Loucy (cell line): ENCODE data around the gene ADARB1.

Source experiments
- H2AFZ ChIP-seq: fragments of 200-600 bp; sonication (generic); 2 replicates; pipeline ENCODE4 v1.6.0; 2016; ENCODE audit warnings: antibody characterized with exemption, mild to moderate bottlenecking, low read length, moderate library complexity
- H3F3A ChIP-seq: fragments of 200-600 bp; 2 replicates; pipeline ENCODE4 v1.6.0; 2016; ENCODE audit warnings: antibody characterized with exemption, low read depth, mild to moderate bottlenecking
- H3K27me3 ChIP-seq: fragments of 200-600 bp; sonication (generic); 2 replicates; pipeline ENCODE4 v1.6.1; 2014; ENCODE audit warnings: low read length, mild to moderate bottlenecking; ENCODE audit not compliant: insufficient read depth, poor library complexity, severe bottlenecking
- H3K36me3 ChIP-seq: fragments of 200-600 bp; sonication (generic); 2 replicates; pipeline ENCODE4 v1.6.1; 2016; ENCODE audit warnings: low read length; ENCODE audit not compliant: insufficient read depth
- H3K4me1 ChIP-seq: fragments of 200-600 bp; sonication (generic); 2 replicates; pipeline ENCODE4 v1.5.1; 2014; ENCODE audit warnings: low read length, mild to moderate bottlenecking; ENCODE audit not compliant: insufficient read depth, poor library complexity, severe bottlenecking
- H3K4me2 ChIP-seq: fragments of 200-600 bp; sonication (generic); 2 replicates; pipeline ENCODE4 v1.6.0; 2014; ENCODE audit warnings: antibody characterized with exemption, low read length, low read depth, mild to moderate bottlenecking; ENCODE audit not compliant: poor library complexity, severe bottlenecking
- H3K4me3 ChIP-seq: fragments of 200-600 bp; sonication (generic); 2 replicates; pipeline ENCODE4 v1.5.1; 2014; ENCODE audit warnings: low read length, mild to moderate bottlenecking, mixed read lengths; ENCODE audit not compliant: poor library complexity, severe bottlenecking
- H3K79me2 ChIP-seq: fragments of 200-600 bp; sonication (generic); 2 replicates; pipeline ENCODE4 v1.6.1; 2014; ENCODE audit warnings: low read length; ENCODE audit not compliant: insufficient read depth
- H3K9ac ChIP-seq: fragments of 200-600 bp; sonication (generic); 2 replicates; pipeline ENCODE4 v1.6.0; 2014; ENCODE audit warnings: mild to moderate bottlenecking, low read depth, low read length, moderate library complexity; ENCODE audit not compliant: poor library complexity, severe bottlenecking
- H3K9me2 ChIP-seq: fragments of 200-600 bp; sonication (generic); replicated peaks from 2 replicates; pipeline ENCODE4 v1.6.1; 2016; ENCODE audit warnings: low read depth, low read length, mixed read lengths
- H3K9me3 ChIP-seq: fragments of 200-600 bp; sonication (generic); 2 replicates; pipeline ENCODE4 v1.6.1; 2014; ENCODE audit warnings: mild to moderate bottlenecking, antibody characterized with exemption, low read length, low read depth; ENCODE audit not compliant: insufficient read depth
- H4K20me1 ChIP-seq: fragments of 200-600 bp; sonication (generic); 2 replicates; pipeline ENCODE4 v1.6.0; 2014; ENCODE audit warnings: antibody characterized with exemption, low read length, mild to moderate bottlenecking; ENCODE audit not compliant: insufficient read depth, poor library complexity, severe bottlenecking
- CTCF ChIP-seq: fragments of 200-600 bp; sonication (generic); conservative IDR thresholded peaks from 2 replicates; pipeline ENCODE4 v1.5.1; 2014; ENCODE audit warnings: mild to moderate bottlenecking, antibody characterized with exemption, low read length
- EZH2phosphoT487 ChIP-seq: fragments of 200-600 bp; IDR thresholded peaks from 2 replicates; pipeline ENCODE4 v1.6.1; 2018; ENCODE audit warnings: antibody characterized with exemption, mild to moderate bottlenecking, moderate library complexity, borderline replicate concordance

Gene ADARB1

GRCh38 chr21:45200581-45201296 lies 126.4 kb downstream of the ADARB1 start:
- H3K4me2 ChIP-seq = no peak overlapping the region
- no peaks in the 10 kb centered on the region for H3K79me2 ChIP-seq
- H3K36me3 ChIP-seq = no peaks in the 10 kb centered on the region; the same call in 1 of the 2 replicates
- peaks cover 5% of the 10 kb centered on the region for H3K4me1 ChIP-seq
- no peaks in the 10 kb centered on the region for H3F3A ChIP-seq
- no peak overlapping the region for H2AFZ ChIP-seq
- H3K4me3 ChIP-seq = no peak overlapping the region
- no peaks in the 10 kb centered on the region for H3K27me3 ChIP-seq
- H3K9me3 ChIP-seq = no peaks in the 10 kb centered on the region
- H3K9ac ChIP-seq = no peak overlapping the region
- TF ChIP-seq CTCF = no peak
- TF ChIP-seq EZH2phosphoT487 = no peak
- H4K20me1 ChIP-seq = no peaks in the 10 kb centered on the region
- H3K9me2 ChIP-seq = no peaks in the 10 kb centered on the region

- no peaks in the 10 kb centered on the region for H3K27me3 ChIP-seq
- H3K79me2 ChIP-seq = no peaks in the 10 kb centered on the region
- no peak overlapping the region for H3K9ac ChIP-seq
- H4K20me1 ChIP-seq = no peaks in the 10 kb centered on the region
- no peaks in the 10 kb centered on the region; the same call in 1 of the 2 replicates for H3K36me3 ChIP-seq
- TF ChIP-seq EZH2phosphoT487 = no peak
- no peak for TF ChIP-seq CTCF
- no peaks in the 10 kb centered on the region for H3F3A ChIP-seq
- no peaks in the 10 kb centered on the region for H3K9me3 ChIP-seq
- H3K4me1 ChIP-seq = peaks cover 5% of the 10 kb centered on the region
- H3K4me3 ChIP-seq = no peak overlapping the region
- no peak overlapping the region for H3K4me2 ChIP-seq
- no peak overlapping the region for H2AFZ ChIP-seq
- H3K9me2 ChIP-seq = no peaks in the 10 kb centered on the region
Measured at GRCh38 chr21:45202344-45202743, 128.0 kb downstream of the ADARB1 start.

- Histone ChIP-seq H3F3A (no peaks in the 10 kb centered on the region), H3K4me2 (no peak overlapping the region), H3K27me3 (no peaks in the 10 kb centered on the region), H3K4me3 (no peak overlapping the region), H2AFZ (no peak overlapping the region), H3K4me1 (peaks cover 5% of the 10 kb centered on the region), H4K20me1 (no peaks in the 10 kb centered on the region), H3K9me2 (no peaks in the 10 kb centered on the region), H3K79me2 (no peaks in the 10 kb centered on the region), H3K9me3 (no peaks in the 10 kb centered on the region), H3K9ac (no peak overlapping the region), H3K36me3 (no peaks in the 10 kb centered on the region; the same call in 1 of the 2 replicates)
- TF ChIP-seq EZH2phosphoT487 = no peak
- TF ChIP-seq CTCF = no peak
Measured at GRCh38 chr21:45202889-45203288, 128.5 kb downstream of the ADARB1 start.
